Measurements from ENCODE around the gene SCN1A. TPM values are rescaled to one million over a fixed set of nuclear protein-coding genes. Genes with fewer than 3 reads are reported as not detected.
"Not testable (repeated sequence)": the region's sequence is repeated elsewhere in the genome, so short reads cannot be mapped to it uniquely, and the experiment has no call there.

Gene SCN1A
- total RNA-seq, 2 donors from 2014 or later: not detected

DNA sequence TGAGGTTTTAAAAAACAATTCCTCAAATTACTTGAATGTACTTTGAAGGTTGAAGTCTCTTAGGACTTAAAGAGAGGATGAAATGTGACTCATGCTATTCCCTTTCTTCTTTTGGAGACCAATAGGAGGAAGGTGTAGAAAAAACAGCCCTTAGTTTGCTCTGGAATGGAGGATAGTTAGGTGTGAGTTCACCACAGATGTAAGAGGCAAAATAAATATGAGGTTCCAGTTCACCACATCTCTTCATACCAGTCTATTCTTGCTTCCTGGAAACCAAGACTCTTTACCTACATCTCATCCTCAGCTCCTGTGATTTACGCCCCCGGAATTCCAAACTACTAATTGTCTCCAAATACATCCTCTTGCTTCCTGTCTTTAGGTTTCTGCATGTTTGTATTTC lies 96.8 kb downstream of the SCN1A start:
- intact Hi-C loops (cut with DNase I, micrococcal nuclease): no loop called here
- ATAC-seq (no peak), DNase-seq (no peak)

DNA sequence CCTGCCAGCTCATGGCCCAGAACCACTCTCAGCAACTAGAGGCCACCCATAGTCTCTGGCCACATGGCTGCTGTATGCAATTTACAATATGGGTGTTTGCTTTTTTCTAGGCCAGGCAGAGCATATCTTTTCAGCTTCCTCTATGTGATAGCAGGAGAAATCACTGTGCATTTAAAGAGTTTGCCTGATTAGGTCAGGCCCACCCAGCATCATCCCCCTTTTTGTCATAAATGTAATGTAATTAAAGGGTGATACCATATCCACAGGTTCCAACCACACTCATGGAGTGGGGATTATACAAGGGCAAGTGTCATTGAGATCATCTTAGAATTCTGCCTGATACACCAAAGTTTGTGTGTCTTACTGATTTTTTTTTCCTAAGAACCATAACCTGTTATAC lies 102.5 kb downstream of the SCN1A start:
- no peak for DNase-seq
- intact Hi-C loops (cut with DNase I, micrococcal nuclease): no loop called here
- ATAC-seq: no peak

DNA sequence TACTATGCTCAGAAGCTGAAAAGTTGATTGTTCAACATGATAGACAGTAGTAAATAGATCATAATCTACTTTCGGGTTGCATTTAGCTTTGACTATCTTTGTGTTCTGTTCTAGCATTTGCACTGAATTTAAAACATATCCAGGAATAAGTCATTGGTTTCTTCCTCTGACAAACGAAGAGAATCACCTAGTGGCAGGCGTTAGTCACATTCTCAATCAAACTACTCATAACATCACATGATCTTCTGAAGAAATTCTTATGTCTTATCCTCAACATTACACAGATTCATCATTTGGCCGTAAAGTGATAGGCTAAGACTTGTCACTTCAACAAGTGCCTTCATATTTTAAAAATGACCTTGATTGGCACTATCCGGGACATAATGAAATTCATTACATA lies 110.6 kb downstream of the SCN1A start:
- ATAC-seq (no peak), DNase-seq (no peak)
- intact Hi-C loops (cut with DNase I, micrococcal nuclease): no loop called here

DNA sequence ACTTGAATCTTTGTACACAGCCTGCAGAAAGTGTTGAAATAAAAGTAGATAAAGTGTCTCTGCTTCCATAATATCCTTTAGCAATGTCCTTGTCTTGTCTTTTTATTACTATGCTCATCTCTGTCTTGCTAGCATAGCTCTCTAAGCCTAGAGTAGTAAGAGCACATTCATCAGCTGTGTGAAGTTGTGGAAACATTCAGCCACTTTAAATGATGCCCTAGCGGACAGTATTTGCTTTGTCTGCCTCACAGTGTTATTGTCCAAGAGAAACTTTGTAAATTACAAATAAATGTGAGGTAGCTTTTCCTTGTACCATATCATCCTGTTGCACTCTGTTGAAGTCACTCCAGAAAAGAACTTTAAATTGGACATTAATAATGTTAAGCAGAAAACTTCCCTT lies 113.9 kb downstream of the SCN1A start:
- intact Hi-C loops (cut with DNase I, micrococcal nuclease): no loop called here
- ATAC-seq (no peak), DNase-seq (no peak)

DNA sequence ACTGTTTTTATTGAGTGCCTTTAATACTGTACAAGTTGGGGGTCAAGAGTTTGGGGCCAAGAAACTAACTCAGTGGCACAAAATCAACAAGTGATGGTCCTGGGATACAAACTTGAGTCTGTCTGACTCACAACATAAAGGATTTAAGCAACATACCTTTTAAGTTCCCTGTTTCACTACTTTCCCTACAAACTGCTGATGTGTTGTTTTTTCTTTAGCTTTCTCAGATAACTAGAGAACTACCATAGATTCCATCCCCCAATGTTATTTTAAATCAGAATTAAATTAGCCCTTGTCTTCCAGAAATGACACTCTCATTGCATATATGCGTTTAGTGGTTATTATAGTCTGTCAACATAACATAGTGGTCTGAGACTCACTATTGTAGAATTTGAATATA lies 116.2 kb downstream of the SCN1A start:
- no peak for ATAC-seq
- intact Hi-C loops (cut with DNase I, micrococcal nuclease): no loop called here
- no peak for DNase-seq

DNA sequence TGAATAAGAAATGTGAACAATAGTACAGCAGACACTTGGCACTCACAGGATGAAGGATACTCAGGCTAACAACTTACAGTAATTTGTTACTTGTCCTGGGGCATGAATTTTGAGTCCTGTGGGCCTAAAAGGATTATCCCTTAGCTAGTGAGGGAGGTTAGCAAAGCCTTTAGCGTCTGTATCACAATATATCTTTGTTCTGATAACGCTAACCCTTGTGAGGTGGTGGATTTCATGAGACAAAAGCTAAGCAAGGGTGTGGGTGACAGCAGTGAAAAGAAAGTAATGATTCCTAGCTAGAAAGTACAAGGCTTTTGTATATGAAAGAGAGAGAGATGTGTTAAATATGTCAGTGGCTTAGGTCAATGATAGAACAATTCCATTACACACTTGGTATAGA lies 127.4 kb downstream of the SCN1A start:
- DNase-seq: no peak
- no peak for ATAC-seq
- intact Hi-C loops (cut with DNase I, micrococcal nuclease): no loop called here

DNA sequence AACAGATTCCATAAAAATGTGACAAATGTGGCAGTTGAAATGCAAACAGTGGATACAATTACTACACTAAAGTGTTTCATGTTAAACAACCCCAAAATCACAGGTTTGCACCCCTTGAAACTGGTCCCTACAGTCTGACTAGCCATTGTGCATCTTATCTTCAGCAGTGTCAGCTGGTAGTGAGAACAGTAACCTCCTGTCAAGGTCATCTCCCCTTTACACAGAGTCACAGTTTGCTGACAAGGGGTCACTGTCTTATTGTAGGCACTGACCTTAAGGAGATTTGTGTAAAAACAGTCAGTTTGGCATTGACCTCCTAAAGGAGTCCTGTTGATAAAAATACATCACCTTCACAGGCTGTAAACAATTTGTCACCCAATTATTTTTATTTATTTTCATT lies 137.0 kb downstream of the SCN1A start:
- ATAC-seq (no peak), DNase-seq (no peak)
- intact Hi-C loops (cut with DNase I, micrococcal nuclease): no loop called here

DNA sequence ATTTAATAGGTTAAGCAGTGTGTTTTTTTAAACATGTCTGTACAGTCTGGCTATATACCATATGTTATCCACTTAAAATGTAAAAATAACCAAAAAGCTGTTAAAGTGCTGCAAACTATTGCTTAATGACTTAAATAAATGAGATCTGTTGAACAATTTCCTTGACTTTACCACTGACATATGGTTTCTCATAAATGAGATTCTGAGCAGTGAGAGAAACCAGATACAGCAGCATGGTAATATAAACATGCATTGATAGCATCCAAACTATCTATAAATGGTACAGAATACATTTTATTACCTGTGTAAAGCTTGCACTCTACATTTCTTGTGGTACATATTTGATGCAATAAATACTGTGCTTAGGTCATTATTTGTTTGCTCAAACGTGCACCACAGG lies 138.0 kb downstream of the SCN1A start:
- intact Hi-C loops (cut with DNase I, micrococcal nuclease): no loop called here
- no peak for ATAC-seq

DNA sequence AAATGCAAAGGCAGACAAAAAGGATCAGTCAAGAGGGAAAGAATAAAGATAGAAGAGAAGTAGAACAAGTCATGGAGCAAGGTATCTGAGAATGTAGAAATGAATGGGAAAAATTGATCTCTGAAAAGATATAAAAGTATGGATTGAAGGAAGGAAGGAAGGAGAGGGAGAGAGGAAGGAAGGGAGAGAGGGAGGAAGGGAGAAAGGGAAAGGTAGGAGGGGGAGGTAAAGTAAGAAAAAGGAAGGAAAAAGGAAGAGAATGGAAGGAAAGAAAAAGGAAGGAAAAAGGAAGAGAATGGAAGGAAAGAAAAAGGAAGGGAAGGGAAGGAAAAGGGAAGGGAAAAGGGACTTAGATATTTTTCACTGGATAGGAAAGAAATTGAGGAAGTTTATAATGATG lies 142.7 kb downstream of the SCN1A start:
- ATAC-seq (no peak), DNase-seq (no peak)
- intact Hi-C loops (cut with DNase I, micrococcal nuclease): no loop called here

More for the DNA sequence above, 138.0 kb downstream of the SCN1A start:
- no peak for DNase-seq

DNA sequence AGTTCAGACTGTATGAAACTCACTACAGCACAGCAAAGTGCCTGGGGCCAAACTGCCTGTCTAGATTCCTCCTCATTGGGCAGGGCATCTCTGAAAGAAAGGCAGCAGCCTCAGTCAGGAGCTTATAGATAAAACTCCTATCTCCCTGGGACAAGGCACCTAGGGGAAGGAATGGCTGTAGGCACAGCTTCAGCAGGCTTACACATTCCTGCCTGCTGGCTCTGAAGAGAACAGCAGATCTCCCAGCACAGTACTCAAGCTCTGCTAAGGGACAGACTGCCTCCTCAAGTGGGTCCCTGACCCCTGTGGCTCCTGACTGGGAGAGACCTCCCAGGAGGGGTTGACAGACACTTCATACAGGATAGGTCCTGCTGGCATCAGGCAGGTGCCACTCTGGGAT lies 155.7 kb downstream of the SCN1A start:
- DNase-seq; intact Hi-C loops (cut with DNase I, micrococcal nuclease); ATAC-seq: not testable (repeated sequence)

DNA sequence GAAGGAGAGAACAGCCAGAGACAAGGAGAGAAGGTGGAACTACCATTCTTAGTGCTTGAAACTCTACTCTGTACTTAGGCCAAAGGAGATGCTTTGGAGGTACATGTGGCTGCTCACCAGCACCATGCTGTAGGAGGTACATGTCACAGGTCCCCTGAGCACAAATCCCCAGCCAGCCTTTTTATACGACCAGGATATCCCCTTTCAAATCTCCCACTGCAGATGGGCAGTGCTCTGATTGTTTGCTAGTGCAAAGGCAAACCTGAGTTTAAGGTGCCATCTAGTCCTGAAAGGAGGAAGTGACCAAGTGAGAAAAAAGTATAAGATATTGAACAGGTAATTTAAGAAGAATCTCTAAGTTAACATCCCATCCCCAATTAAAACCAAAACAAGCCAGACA lies 157.2 kb downstream of the SCN1A start:
- ATAC-seq: no peak
- intact Hi-C loops (cut with DNase I, micrococcal nuclease): no loop called here
- DNase-seq: no peak

DNA sequence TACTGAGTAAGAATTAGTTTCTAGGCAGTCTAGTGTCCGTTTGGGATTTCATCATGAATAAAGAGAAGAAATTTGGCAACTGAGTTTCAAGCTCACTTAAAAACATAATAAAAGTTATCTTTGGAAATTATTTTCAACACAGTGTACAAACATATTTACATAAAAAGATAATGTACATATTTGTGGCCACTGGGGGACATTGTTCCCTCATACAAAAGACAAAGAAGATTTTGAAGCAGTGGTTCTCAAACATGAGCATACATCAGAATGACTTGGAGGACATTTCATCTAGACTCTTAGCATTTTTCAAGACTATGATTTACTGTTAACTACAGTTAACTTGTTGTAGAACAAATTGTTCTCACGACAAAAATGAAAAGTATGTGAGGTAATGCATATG lies 158.6 kb downstream of the SCN1A start:
- ATAC-seq (no peak), DNase-seq (no peak)
- intact Hi-C loops (cut with DNase I, micrococcal nuclease): no loop called here

DNA sequence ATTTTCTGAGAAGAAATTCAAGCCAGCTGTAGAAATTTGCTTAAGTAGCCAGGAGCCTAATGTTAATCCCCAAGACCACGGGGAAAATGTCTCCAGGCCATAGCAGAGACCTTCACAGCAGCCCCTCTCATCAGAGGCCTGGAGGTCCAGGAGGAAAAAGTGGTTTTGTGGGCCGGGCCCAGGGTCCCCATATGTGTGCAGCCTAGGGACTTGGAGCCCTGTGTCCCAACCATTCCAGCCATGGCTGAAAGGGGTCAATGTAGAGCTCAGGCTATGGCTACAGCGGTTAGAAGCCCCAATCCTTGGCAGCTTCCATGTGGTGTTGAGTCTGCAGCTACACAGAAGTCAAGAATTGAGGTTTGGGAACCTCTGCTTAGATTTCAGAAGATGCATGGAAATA lies 160.1 kb downstream of the SCN1A start:
- no peak for ATAC-seq

DNA sequence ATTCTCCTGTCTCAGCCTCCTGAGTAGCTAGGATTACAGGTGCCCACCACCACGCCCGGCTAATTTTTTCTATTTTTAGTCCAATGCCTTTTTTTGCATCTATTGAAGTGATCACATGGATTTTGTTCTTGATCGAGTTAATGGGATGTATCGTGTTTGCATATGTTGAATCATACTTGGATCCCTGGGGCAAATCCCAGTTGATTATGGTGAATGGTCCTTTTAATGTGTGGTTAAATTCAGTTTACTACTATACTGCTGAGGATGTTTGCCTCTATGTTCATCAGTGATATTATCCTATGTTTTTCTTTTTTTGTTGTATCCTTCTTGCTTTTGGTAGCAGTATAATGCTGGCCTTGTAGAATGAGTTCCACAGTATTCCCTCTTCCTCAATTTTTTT lies 166.0 kb downstream of the SCN1A start:
- no peak for ATAC-seq
- DNase-seq: no peak
- intact Hi-C loops (cut with DNase I, micrococcal nuclease): no loop called here

More for the DNA sequence above, 160.1 kb downstream of the SCN1A start:
- no peak for DNase-seq
- intact Hi-C loops (cut with DNase I, micrococcal nuclease): no loop called here

DNA sequence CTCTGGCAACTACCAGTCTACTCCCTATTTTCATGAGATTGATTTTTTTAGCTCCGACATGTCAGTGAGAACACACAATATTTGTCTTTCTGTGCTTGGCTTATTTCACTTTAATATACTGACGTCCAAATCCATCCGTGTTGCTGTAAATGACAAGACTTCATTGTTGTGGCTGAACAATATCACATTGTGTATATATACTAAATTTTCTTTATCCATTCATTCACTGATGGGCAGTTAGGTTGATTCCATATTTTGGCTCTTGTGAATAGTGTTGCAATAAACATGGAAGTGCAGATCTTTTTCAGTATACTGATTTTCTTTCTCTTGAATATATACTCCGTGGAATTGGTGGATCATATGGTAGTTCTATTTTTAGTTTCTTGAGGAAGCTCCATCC lies 168.4 kb downstream of the SCN1A start:
- intact Hi-C loops (cut with DNase I, micrococcal nuclease): no loop called here
- DNase-seq (no peak), ATAC-seq (no peak)

DNA sequence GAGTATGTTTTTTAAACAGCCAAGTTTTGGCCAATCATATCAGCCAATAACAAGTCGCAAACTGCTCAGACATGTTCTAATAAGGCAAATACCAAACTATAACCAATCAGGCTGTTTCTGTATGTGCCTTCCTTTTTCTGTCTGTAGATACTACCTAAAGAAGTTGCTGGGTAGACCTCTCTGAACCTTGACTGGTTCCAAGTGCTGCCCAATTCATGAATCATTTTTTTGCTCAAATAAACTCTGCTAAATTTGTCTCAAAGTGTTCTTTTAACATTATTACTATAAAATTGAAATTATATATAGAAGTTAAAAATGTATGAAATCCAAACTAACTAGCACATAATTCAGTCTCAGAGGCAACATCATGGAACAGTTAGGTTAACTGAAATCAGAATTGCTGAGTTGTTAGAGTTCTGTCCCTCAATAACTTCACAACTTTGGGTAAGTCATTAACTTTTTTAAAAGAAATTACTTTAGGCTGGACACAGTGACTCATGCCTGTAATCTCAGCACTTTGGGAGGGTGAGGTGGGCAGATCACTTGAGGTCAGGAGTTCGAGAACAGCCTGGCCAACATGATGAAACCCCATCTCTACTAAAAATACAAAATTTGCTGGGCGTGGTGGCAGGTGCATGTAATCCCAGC lies 169.4 kb downstream of the SCN1A start:
- intact Hi-C loops (cut with DNase I, micrococcal nuclease): no loop called here
- DNase-seq (no peak), ATAC-seq (no peak)

DNA sequence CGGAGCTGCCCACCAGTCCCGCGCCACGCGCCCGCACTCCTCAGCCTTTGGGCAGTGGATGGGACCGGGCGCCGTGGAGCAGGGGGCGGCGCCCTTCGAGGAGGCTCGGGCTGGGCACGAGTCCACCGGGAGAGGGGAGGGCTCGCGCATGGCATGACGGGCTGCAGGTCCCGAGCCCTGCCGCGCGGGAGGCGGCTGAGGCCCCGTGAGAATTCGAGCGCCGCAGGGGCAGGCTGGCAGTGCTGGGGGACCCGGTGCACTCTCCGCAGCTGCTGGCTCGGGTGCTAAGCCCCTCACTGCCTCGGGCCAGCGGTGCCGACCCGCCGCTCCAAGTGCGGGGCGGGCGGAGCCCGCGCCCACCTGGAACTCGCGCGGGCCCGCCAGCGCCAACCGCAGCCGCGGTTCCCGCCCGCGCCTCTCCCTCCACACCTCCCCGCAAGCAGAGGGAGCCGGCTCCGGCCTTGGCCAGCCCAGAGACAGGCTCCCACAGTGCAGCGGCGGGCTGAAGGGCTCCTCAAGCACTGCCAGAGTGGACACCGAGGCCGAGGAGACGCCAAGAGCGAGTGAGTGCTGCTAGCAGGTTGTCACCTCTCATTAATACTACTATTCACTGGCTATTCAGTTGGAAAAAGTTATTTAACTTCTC lies 170.7 kb downstream of the SCN1A start:
- intact Hi-C loops (cut with DNase I, micrococcal nuclease): no loop called here
- DNase-seq (peak in 1 of 2 donors; percentile 13), ATAC-seq (no peak)

DNA sequence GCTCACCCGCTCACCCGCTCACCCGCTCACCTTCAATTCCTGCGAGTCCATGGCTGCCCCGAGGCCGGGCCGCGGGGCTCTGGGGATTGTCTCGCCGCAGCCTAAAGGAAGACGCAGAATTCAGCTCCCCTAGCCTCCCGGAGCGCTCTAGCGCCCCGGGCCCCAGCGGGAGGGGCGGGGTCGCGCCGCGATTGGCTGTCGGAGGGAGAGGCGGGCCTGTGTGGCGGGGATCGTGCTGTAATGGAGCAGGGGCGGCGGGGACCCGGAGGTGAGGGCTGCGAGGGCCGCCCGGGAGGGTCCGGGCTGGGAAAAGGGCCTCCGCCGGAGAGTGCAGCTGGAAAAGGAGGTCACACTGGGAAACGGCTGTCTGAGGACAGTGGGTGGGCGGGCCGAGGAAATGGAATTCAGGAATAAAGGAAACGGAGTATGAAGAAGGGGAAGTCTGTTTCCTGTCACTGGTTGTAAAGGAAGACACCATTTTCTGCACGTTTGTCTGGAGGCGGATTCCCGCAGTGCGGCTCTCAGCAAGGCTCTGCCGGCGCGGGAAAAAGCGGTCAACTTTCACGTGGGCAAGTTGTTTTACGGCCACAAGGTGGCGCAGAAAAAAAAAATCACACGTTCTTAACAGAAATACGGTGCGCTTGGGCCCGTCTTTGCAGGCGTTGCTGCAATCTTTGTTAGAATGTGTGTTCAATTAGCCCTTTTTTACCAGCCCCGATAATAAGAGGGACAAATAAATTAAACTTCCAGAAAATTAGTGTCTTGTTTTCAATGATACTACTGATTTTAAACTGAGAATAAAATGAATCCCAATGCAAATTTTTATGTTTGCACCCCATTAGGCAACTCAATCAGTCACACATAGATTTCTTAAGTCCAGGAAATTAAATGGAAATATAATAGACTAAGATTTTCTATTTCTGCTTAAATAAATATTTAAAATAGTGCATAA lies 173.9 kb downstream of the SCN1A start, which contains the start of gene TTC21B:
Gene TTC21B (minus strand): TSS at position 122 of the 952 bp plus-strand sequence. CDS start 71 bp downstream, at position 51.
- peak; percentile 93 to 95 for DNase-seq
- intact Hi-C loops (cut with DNase I, micrococcal nuclease): loop anchor here in 1 of 2 donors (5.0 kb wide), 1 partner anchor 173 kb away; the partner anchor contains the start of gene SCN1A
- peak; percentile 98 for ATAC-seq

DNA sequence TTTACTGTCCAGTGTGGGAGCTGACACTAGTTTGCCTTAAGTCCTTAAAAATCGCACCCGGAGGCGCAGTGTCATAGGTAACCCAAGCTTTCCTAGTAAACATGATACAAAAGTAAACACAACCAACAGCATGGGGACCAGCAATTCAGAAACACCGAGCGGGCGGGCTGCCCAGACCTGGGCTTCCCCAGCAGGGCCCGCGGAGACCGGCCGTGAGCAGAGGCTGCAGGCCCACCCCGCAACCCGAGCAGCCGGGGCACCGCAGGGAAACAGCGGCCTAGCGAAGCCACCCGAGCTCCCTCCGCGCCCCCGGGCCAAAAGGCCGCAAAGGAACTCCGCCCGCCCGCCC lies 174.5 kb downstream of the SCN1A start:
- DNase-seq (peak in 1 of 2 donors; percentile 48), ATAC-seq (peak; percentile 59)
- intact Hi-C loops (cut with DNase I, micrococcal nuclease): loop anchor here in 1 of 2 donors (5.0 kb wide), 1 partner anchor 174 kb away; the partner anchor contains the start of gene SCN1A

Measured in left colon (tissue), 2 donors.